Central memory CD4-positive, alpha-beta T cell (primary cell): ENCODE results near the gene SZRD1.
"Not testable (repeated sequence)": the region's sequence is repeated elsewhere in the genome, so short reads cannot be mapped to it uniquely, and the experiment has no call there.

ENCODE experiments used
- DNase-seq: peaks from one replicate; pipeline ENCODE4 v3.0.0; 2022
- total RNA-seq, 3 experiments: gene quantifications; one replicate each; lab custom pipeline; 2026; lab: John Stamatoyannopoulos, UW

The SZRD1 gene, protein sequence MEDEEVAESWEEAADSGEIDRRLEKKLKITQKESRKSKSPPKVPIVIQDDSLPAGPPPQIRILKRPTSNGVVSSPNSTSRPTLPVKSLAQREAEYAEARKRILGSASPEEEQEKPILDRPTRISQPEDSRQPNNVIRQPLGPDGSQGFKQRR
- 100 to 185 (median 100) reads per million in 3 experiments for total RNA-seq

DNA sequence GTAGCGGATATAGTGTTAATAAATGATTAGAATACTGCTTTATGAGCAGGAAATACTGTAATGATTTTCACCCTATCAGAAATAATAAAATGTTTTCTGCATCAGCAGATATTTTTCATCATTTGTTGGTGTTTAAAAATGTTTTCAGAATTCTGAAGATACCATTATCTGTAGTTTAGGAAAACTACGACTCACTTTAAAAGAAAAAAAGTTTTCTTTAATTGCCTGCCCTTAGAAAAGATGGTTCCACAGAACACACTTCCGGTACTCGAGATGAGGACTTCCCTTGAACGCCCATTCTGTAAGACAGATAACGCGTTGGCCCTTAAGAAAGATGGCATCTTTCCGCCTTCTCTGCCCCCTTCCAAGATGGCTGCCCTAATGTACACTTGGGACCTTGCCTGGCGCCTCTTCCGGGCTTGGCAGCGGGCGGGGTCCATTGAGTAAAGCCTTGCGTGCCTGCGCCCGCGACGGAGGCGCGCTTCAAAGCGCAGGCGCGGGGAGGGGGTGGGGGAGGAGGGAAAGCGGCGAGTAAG, at the start of gene SZRD1:
Gene SZRD1 (plus strand): TSS at position 521 of the 536 bp plus-strand sequence. CDS start 16 bp downstream, outside the sequence.
- peak; percentile 98 for DNase-seq

DNA sequence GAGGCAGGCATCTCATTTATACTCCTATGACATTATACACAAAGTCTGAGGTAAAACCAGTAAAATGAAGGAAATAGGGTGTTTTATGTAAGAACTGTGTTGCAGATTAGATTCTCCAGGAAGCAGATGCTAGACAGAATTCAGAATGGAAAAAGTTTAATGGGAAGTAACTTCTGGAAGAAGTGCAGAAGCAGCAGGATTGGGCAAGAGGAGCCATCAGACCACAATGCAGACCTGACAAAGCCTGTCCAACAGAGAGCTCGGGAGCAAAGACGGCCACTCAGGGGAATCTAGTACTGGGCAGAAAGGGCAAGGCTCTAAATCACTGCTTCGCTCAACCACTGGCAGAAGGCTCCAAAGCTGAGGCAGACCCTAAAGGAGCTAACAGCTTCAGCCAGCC, 48.5 kb upstream of the SZRD1 start:
- no peak for DNase-seq

DNA sequence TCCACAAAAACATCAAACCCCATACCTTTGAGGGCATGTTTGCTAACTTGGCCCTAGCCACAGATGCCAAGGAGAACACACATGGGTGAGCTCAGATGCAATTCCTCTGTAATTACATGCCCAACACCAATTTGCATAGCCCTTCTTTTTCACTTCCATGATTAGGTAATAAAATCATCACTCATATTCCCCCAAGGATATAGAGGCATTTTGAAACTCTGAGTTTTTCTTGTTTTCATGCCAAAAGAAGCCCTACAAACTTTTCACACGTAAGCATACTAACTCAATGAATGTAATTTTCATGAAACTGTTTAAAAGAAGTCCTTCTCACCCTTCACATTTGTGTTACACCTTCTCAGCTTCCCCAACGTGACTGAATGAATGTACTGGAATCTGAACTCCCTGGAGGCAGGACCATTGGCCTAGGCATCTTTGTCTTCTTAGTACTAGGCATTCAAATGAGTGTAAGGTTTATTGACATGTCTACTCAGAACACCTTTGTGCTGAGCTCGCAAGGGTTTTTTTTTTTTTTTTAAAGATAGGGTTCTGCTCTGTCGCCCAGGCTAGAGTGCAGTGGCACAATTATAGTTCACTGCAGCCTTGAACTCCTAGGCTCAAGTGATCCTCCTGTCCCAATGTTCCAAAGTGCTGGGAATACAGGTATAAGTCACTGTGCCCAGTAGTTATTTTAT, 45.7 kb upstream of the SZRD1 start:
- DNase-seq: no peak

DNA sequence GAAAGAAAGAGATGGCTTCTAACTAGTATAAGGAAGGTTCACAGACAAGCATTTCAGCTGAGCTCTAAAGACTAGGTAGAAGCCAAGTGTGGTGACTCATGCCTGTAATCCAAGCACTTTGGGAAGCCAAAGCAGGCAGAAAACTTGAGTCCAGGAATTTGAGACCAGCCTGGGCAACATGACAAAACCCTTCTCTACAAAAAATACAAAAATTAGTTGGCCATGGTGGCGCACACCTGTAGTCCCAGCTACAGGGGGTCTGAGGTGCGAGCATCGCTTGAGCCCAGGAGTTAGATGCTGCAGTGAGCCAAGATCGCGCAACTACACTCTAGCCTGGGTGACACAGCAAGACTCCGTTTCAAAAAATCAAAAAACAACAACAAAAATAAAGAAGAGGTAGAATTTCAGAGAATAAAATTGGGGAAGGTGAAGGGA, 42.6 kb upstream of the SZRD1 start:
- no peak for DNase-seq

DNA sequence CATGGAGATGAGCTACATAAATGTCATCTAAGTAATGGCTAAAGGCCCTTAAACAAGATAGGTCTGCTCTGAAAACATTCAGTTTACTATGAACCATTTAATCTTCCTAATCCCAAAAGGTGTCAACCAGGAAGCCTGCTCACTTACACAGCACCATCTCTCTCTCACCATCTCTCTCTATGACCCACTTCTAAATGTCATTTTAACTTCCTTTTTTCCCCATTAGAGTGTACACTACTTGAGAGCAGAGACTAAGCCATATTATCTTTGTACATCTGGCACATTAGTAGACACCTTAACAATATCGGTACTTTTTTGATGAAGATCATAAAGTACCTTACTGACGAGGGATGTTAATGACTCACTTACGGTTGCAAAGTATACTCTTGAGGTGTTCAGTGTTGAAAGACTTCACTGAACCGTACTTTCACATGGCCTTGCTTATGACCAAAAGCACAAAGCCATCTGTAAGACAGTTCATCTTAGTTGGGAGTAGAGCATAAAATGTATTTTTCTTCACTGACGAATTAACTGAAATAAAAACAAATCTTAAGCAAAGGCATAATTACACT, 40.1 kb upstream of the SZRD1 start:
- DNase-seq: no peak

DNA sequence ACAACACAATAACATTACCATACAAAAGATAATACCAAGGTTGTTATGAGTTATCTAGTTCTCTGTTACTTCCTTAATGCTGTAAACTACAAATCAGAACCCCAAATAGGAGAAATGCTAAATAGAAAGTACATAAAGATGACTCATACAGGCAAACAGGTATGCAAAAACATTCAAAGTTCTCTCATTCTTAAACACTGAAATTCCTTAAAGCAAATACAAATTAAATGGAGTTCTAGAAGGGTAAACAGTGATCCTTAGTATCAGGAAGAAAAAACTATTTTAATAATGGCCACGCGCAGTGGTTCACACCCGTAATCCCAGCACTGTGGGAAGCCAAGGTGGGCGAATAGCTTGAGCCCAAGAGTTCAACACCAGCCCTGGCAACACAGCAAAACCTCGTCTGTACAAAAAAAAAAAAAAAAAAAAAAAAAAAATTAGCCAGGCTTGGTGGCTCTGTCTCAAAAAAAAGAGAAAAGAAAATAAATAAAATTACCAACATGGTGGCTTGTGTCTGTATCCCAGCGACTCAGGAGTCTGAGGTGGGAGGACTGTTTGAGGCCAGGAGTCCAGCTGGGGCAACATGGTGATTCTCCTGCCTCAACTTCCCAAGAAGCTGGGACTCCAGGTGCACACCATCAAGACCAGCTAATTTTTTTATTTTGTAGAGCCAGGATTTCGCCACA, 32.2 kb upstream of the SZRD1 start:
- no peak for DNase-seq

DNA sequence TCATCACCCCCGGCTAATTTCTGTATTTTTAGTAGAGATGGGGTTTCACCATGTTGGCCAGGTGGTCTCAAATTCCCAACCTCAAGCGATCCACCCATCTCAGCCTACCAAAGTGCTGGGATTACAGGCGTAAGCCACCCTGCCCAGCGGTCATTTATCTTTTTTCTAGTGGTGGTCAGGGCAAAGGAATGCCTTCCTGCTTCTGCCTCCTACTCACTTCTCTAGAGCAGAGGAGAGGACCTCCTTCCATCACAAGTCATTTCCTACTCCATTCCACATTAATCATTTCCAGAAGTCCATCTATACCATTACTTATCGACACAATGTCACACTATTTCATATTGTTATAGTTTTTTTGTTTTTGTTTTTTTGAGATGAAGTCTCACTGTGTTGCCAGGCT, 28.1 kb upstream of the SZRD1 start:
- no peak for DNase-seq

DNA sequence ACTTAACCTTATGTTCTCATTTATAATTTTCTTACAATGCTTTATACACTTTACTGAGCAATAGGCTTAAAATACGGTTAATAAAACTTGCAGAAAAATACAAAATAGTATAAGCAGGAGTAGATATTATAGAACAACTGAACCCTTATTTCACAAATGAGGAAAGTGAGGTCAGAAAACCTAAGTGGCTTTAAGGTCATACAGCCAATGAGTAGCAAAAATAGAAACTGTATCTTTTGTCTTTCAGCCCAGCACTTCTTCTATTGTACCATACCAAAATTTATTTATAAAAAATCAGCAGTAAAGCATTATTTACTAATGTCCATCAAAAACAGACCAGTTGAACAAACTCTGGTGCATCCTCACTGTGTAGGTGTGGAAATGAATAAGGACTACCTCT, 26.4 kb upstream of the SZRD1 start:
- DNase-seq: no peak

DNA sequence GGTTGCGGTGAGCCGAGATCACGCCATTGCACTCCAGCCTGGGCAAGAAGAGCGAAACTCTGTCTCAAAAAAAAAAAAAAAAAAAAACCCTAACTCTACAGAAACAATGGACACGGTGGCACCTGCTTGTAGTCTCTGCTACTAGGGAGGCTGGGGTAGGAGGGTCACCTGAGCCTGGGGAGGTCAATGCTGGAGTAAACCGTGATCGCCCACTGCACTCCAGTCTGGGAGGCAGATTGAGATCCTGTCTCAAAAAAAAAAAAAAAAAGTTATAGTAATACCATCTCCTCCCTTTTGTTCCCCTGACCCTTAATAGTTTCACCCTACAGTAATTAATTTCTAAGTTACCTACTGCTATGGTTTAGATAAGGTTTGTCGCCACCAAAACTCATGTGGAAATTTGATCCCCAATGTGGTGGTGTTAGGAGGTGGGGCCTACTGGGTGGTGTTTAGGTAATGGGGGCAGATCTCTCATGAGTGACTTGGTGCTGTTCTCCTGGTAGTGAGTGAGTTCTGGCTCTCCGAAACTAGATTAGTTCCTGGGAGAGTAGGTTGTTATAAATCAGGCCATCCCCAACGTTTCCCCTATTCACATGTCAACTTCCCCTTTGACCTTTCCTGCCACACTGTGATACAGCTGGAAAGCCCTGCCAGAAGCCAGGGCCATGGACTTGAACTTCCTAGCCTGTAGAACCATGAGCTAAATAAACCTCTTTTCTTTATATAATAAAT, 24.5 kb upstream of the SZRD1 start:
- no peak for DNase-seq

DNA sequence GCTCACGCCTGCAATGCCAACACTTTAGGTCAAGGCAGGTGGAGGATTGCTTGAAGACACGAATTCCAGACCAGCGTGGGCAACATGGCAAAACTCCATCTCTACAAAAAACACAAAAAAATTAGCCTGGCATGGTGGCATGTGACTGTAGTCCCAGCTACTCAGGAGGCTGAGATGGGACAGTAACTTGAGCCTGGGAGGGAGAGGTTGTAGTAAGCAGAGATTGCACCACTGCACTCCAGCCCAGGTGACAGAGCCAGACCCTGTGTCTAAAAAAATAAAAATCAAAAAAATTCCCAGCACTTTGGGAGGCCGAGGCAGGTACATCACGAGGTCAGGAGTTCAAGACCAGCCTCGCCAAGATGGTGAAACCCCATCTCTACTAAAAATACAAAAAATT, 23.8 kb upstream of the SZRD1 start:
- DNase-seq: not testable (repeated sequence)

DNA sequence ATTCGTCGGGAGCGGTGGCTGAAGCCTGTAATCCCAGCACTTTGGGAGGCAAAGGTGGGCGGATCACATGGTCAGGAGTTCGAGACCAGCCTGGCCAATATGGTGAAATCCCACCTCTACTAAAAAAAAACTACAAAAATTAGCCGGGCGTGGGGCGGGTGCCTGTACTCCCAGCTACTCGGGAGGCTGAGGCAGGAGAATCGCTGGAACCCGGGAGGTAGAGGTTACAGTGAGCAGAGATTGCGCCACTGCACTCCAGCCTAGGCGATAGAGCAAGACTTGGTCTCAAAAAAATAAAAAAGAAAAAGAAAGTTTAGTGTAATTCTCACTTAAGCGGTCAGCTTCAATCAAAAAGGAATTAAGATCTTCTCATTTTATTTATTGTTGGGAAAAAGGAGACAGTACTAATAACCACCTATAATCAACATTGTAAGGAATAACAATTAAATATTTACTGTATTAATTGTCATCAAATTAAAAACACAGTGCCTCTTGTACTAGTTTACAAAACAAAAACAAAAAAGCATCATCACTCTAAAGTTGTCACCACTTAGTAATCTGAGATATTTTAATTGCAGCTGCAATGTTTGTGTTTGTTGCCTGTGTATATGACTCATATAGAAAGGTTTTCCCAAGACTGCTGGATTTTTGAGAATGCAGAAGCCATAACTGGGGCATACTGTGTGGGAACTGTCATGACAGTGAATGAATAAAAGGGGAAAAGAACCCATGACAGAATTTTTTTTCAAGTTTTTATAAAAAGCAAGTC, 18.4 kb upstream of the SZRD1 start:
- no peak for DNase-seq

DNA sequence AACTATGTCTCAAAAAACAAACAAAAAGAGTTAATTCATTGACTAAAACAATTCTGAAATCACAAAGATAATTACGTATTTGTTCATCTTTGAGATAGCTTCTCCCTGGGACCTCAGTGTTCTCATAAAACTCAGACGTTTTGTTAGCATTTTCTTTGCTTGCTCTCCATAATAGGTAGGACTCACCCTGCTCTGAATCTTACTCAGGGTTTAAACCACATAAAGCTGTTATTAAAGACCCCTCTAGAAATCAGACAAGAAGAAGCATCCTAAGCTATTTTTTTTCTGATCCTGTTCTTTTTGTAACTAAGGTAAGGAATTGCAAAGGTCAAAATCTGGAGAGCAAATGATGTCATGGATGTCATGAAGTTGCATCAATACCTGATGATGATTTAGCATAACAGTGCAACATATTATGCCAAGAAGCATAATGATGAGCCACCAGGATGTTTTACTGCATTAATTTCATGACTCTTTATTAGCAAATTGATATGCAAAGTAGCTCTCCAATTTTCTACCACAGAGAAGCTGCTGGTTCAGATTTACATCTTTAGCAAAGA, 17.1 kb upstream of the SZRD1 start:
- no peak for DNase-seq

DNA sequence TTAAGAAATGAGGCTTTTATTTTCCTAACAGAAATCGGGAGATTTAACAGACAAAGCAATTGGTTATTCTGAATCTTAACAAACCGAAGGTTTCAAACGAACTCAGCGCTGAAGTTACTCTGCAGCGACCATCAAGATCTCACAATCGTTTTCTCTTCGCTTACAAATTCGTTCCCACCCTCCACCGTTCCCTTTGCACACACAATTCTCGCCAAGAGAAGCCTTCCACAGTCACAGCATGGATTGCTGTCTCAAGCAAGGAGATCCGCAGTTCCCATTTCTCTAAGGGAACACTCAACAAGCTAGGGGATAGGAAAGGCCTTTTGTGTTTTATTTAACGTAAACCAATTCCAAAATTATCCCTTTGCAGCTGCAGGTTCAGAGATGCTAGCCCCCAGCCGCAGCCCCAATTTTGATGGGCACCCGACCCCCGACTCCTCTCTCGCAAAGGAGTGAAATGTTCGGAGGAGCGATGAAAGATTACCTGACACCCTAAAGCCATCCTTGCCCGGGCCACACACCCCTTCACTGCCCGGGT, 15.5 kb upstream of the SZRD1 start:
- DNase-seq: no peak

DNA sequence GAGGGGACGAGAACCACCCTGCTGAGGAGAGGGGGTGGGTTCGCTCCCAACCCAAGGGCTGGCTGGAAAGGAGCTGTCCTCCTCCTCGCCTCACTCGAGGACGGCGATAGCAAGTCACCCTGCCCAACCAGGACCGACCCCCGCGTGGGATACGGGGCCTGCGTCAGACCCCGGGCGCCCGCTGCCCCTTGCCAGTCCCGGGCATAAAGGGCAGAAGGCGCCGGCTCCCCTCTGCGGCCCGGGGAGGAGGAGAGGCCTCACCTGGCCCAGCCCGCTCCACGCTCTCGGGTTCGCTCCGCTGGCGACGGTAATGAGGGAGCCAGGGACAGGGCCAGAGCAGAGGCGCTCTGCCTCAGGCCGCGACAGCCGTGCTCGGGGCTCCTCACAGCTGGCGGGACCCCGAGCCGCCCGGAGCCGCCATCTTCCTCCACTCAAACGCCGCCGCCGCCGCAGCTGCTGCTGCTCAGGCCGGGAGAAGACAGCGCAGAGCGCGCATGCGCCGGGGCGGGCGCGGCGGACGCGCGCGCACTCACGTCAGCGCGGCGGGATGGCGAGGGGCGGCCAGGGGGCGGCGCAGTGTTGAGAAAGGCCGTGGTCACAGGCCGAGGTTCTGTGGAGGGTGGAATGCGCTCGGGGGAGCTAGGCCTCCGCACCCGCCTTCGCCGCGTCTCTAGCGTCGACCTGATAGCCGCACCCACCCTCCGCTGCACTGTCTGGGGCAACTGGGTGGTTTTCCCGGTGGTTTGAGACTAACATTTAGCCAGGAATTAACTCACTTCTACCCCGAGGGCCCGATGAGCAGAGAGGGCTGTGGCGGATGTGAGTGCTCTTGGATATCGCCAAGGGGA, 14.8 kb upstream of the SZRD1 start, which contains the start of gene FBXO42:
Gene FBXO42 (minus strand): TSS at position 487 of the 848 bp plus-strand sequence. CDS start 37,062 bp downstream, outside the sequence.
- DNase-seq: peak; percentile 94

DNA sequence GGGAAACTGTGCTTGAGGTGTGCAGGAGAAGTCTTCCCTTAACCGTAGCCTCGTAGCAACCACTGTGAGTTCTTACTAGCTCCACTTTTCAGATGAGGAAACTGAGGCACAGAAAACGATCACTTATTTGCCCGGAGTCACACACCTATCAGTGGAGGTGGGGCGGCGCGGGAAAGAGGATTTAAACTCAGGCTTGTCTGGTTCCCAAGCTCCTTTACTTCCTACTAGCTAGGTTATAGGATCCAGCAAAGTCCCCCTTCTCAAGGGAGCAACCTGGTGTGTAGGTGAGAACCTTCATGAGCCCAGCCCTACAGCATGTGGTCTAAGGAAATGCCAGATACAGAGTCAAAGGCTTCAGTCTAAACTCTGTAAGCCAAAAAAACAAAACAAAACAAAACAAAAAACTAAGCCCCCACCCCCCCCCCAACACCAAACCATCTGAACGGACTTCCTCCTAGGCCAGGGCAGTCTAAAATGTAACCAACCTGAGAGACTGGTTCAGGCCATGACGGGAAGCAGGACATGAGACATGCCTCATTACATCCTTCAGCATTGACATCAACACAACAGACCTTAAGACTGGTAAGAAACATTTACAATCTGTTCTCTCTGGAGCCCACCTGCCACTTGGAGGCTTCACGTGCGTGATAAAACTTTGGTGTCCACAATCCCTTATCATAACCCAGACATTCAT, 14.1 kb upstream of the SZRD1 start:
- DNase-seq: no peak

DNA sequence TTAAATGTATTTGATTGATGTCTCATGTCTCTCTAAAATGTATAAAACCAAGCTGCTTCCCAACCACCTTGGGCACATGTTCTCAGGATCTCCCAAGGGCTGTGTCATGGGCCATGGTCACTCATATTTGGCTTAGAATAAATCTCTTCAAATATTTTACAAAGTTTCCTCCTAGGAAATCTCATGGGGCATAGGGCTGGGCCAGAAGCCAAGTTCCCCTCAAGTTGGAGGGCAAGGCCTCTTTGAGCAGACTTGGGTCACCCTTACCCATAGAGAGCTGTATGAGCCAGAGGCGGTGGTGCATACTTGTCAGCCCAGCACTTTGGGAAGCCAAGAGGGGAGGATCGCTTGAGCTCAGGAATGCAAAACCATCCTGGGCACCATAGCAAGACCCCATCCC, 12.4 kb upstream of the SZRD1 start:
- DNase-seq: no peak

DNA sequence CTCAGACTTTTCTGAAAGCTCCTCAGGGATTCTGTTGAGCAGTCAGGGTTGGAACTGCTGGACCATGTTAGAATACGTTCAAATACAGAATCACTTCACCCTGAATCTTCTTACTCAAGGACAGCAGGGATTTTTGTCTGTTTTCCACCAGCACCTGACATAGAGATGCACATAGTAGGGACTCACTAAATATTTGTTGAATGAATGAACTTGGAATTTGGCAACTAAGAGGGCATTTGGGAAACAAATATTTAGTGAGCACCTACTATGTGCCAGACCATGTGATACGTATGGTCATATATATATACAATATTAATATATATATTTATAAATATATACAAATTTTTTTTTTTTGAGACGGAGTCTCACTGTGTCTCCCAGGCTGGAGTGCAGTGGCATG, 10.2 kb upstream of the SZRD1 start:
- DNase-seq: no peak

DNA sequence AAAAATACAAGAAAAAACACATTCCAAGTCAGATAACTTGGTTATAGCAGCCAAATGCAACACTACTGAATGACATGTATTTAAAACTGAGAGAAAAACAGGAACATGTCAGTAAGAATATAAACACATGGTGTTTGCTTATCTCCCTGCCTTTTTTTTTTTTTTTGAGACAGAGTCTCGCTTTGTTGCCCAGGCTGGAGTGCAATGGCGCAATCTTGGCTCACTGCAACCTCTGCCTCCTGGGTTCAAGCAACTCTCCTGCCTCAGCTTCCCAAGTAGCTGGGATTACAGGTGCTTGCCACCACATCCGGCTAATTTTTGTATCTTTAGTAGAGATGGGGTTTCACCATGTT, 1.9 kb upstream of the SZRD1 start:
- DNase-seq: not testable (repeated sequence)

DNA sequence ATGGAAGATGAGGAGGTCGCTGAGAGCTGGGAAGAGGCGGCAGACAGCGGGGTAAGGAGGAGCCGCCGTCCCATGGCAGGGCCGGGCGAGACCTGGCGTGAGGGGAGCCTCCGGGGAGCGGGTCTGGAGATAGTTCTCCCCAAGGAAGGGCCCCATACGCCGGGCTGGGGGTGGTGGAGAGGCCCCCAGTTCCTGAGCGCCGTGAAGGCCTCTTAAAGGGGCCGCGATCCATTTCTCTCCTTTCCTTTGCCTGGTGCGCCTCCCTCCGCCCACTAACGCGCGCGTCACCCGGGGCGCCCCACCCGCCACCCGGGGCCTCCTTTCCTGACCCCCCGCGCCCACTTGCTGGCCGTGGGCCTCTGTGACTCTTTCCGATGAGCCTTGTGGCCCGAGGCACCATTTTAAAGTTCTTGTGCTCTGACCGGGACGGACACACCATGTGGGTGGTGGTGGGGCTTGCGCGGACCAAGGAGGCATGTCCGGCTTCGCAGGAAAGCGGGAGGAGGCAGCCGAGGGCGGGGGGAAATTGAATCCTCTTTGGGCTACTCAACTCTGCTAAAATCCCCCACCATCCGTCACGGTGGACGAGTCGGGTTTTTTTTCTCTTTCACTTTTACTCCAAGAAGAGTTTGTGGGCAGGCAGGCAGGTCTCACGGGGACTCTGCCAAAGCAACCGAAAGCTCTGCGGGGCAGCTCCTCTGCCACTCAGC, 371 bp downstream of the SZRD1 start:
- peak; percentile 88 for DNase-seq
